Left colon (tissue), 2 donors: ENCODE results near the gene COPS7A. TPM values are rescaled to one million over a fixed set of nuclear protein-coding genes. Genes with fewer than 3 reads are reported as not detected.
"Not testable (repeated sequence)": the region's sequence is repeated elsewhere in the genome, so short reads cannot be mapped to it uniquely, and the experiment has no call there.

Source experiments
- ATAC-seq: fragments of 200-7000 bp; cut with Tn5 transposase; one replicate; pipeline ENCODE4 v1.9.1; 2020; ENCODE audit warnings: mild to moderate bottlenecking, moderate library complexity
- DNase-seq, 2 donors: peaks; one replicate each; pipeline ENCODE4 v3.0.0-alpha.2; 2020
- intact Hi-C, 2 donors: fragments of 100-400 bp; cut with DNase I in 1 of 2; cut with micrococcal nuclease in 1 of 2; formaldehyde crosslinking; loops; one replicate each; pipeline versions ENCODE4 v1.11.2 to v1.14.0; 2022; cut with DNase I, micrococcal nuclease
- total RNA-seq, 2 donors: library from RNA; stranded (reverse); fragmentation: NEBNext Ultra II Directional; extraction: Animal tissue kit (Norgen Biotek cat#: 25700); gene quantifications; one replicate each; pipeline ENCODE4 v1.2.1, GENCODE V29; 2021
- donor health status: DM: no; HTN: no; CAD: no.
- donor health status: DM: yes; HTN: yes; CAD: no.

Gene COPS7A
- total RNA-seq, 2 donors from 2014 or later: 37.2 to 40.8 TPM

- intact Hi-C loops: no loop called here
- DNase-seq (peak in 1 of 2 donors; percentile 13), ATAC-seq (peak; percentile 29)
These were observed 23.7 kb upstream of the COPS7A start for GRCh38 chr12:6699989-6700645.

- intact Hi-C loops: no loop called here
- peak in 1 of 2 donors; percentile 53 for DNase-seq
- ATAC-seq: peak; percentile 74
These were observed 23.2 kb upstream of the COPS7A start, which contains the start of gene PIANP for GRCh38 chr12:6700646-6701051. PIANP (minus strand) TSS chr12:6700815; CDS start chr12:6698061, 2,754 bp downstream.

DNA sequence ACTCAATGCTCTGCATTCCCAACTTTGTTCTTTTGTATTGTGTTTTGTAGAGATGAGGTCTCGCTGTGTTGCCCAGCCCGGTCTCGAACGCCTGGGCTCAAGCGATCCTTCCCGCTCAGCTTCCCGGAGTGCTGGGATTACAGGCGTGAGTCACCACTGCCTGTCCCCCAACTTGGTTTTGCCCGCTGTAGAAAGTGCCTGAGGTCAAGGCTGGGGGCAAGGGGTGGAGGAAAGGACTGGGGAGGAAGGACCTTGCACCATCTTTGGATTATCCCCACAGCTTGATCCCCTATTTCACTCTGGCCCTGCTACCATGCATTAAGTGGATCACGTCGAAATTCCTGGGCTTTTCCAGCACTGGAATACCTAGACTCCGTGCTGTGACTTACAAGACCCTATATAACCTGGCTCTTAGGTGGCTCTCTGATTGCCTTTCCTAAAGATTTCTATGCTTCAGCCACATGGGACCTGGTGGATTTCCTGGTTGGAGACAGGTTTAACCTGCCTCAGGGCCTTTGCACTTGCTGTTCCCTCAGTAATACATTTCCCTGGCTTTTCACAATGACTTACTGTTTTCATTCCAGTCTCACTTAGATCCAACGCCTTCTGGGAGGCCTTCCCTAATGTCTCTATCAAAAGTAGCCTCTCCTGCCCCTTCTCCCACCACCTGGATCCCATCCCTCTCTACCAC lies 22.6 kb upstream of the COPS7A start:
- ATAC-seq (no peak), DNase-seq (no peak)
- intact Hi-C loops: no loop called here

- intact Hi-C loops: no loop called here
- ATAC-seq: no peak
These were observed 20.2 kb upstream of the COPS7A start for GRCh38 chr12:6703631-6704030.

DNA sequence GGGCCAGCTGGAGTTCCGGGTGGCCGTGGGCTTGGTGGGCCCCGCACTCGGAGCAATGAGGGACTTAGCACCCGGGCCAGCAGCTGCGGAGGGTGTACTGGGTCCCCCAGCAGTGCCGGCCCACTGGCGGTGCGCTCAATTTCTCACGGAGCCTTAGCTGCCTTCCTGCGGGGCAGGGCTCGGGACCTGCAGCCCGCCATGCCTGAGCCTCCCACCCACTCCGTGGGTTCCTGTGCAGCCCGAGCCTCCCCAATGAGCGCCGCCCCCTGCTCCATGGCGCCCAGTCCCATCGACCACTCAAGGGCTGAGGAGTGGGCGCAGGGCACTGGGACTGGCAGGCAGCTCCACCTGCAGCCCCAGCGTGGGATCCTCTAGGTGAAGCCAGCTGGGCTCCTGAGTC lies 15.5 kb upstream of the COPS7A start:
- ATAC-seq, intact Hi-C loops, DNase-seq: not testable (repeated sequence)

More at GRCh38 chr12:6703631-6704030, 20.2 kb upstream of the COPS7A start:
- DNase-seq: no peak

DNA sequence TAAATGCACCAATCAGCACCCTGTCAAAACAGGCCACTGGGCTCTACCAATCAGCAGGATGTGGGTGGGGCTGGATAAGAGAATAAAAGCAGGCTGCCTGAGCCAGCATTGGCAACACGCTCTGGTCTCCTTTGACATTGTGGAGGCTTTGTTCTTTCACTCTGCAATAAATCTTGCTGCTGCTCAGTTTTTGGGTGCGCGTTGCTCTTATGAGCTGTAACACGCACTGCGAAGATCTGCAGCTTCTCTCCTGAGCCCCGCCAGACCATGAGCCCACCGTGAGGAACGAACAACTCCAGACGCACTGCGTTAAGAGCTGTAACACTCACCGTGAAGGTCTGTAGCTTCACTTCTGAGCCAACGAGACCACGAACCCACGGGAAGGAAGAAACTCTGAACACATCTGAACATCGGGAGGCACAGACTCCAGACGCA lies 14.9 kb upstream of the COPS7A start:
- no peak for ATAC-seq
- intact Hi-C loops: no loop called here
- no peak for DNase-seq

- ATAC-seq, DNase-seq, intact Hi-C loops: not testable (repeated sequence)
These were observed 7.6 kb upstream of the COPS7A start for GRCh38 chr12:6716031-6716873.

DNA sequence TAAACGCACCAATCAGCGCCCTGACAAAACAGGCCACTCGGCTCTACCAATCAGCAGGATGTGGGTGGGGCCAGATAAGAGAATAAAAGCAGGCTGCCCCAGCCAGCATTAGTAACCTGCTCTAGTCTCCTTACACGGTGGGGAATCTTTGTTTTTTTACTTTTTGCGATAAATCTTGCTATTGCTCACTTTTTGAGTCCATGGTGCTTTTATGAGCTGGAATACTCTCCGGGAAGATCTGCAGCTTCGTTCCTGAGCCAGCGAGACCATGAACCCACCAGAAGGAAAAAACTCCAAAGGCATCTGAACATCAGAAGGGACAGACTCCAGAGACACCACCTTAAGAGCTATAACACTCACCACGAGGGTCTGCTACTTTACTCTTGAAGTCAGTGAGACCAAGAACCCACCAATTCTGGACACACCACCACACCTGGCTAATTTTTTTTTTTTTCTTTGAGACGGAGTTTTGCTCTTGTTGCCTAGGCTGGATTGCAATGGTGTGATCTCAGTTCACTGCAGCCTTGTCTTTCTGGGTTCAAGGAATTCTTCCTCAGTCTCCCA lies 6.9 kb upstream of the COPS7A start:
- ATAC-seq: no peak
- DNase-seq: no peak
- intact Hi-C loops: no loop called here

- no peak for ATAC-seq
- intact Hi-C loops: no loop called here
- DNase-seq: no peak
These were observed 983 bp upstream of the COPS7A start for GRCh38 chr12:6722863-6723262.

- intact Hi-C loops: no loop called here
- ATAC-seq: peak; percentile 7
- peak in 1 of 2 donors; percentile 34 for DNase-seq
These were observed 557 bp downstream of the COPS7A start for GRCh38 chr12:6724409-6724797.

DNA sequence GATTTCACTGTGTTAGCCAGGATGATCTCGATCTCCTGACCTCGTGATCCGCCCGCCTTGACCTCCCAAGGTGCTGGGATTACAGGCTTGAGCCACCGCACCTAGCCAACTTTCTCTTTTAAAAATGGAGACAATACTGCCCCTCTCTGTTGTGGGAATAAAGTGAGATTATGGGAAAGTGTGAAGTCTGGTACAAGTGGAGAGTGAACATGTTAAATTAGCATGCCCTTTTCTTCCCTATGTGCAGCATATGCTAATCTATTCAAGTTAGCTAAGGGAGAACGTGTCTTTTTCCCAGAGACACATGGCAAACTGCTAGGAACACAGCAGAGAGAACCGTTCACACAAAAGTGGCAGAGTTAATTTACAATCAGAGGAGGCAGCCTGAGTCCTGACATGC lies 1.5 kb downstream of the COPS7A start:
- ATAC-seq (no peak), DNase-seq (no peak)
- intact Hi-C loops: no loop called here

DNA sequence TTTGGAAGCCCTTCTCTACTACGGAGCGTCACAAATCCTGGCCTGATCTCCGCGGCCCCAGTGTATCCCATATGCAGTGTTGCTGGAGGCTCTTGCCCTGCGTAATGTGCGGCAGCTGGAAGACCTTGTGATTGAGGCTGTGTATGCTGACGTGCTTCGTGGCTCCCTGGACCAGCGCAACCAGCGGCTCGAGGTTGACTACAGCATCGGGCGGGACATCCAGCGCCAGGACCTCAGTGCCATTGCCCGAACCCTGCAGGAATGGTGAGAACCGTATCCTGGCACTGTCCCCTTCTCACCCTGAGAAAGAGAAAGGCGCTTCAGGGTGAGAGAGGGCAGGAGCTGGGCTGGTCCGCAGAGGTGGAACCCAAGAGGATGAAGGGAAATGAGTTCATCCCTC lies 5.3 kb downstream of the COPS7A start:
- DNase-seq (no peak), ATAC-seq (no peak)

DNA sequence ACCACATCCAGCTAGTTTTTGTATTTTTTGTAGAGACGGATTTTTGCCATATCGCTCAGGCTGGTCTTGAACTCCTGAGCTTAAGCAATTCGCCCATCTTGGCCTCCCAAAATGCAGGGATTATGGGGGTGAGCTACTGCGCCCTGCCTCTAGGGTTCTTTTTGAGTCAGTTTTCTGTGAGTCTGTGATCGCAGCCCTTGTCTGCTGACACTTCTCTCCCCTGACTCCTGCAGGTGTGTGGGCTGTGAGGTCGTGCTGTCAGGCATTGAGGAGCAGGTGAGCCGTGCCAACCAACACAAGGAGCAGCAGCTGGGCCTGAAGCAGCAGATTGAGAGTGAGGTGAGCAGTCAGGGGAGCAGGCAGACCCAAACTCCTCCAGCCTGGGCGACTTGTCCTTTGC lies 6.3 kb downstream of the COPS7A start:
- ATAC-seq: no peak
- intact Hi-C loops: no loop called here
- DNase-seq: no peak

More for the DNA sequence above, 5.3 kb downstream of the COPS7A start:
- intact Hi-C loops: no loop called here

GRCh38 chr12:6734506-6735387 lies 10.9 kb downstream of the COPS7A start:
- ATAC-seq: peak; percentile 81
- DNase-seq: no peak
- intact Hi-C loops: loop anchor here in 1 of 2 donors (5.0 kb wide), 1 partner anchor 93 kb away; the partner anchor contains the start of gene P3H3

- ATAC-seq: peak; percentile 92
- DNase-seq: peak; percentile 41 to 75
- intact Hi-C loops: loop anchor here in 1 of 2 donors (5.0 kb wide), 1 partner anchor 92 kb away; the partner anchor contains the start of gene P3H3
These were observed 11.8 kb downstream of the COPS7A start for GRCh38 chr12:6735448-6736191.

- DNase-seq (no peak), ATAC-seq (no peak)
- intact Hi-C loops: loop anchor here in 1 of 2 donors (5.0 kb wide), 1 partner anchor 91 kb away; the partner anchor contains the start of gene P3H3
These were observed 12.9 kb downstream of the COPS7A start for GRCh38 chr12:6736754-6737153.

GRCh38 chr12:6742080-6742479 lies 18.2 kb downstream of the COPS7A start:
- intact Hi-C loops, DNase-seq, ATAC-seq: not testable (repeated sequence)
